LNCaP clone FGC (cell line): ENCODE results near the gene SLC16A11.
A peak's percentile ranks its signal among the peaks of the same experiment; 100 is the strongest.
"Not testable (repeated sequence)": the region's sequence is repeated elsewhere in the genome, so short reads cannot be mapped to it uniquely, and the experiment has no call there.

Experiments used
- DNase-seq: peaks from one replicate; pipeline ENCODE4 v3.0.0-alpha.2; 2011; ENCODE audit warnings: low read depth
- H3K4me3 ChIP-seq: 2 replicates; pipeline ENCODE4 v1.5.1; 2011; ENCODE audit warnings: mild to moderate bottlenecking, low read depth, low read length, control low read depth
- TF ChIP-seq, protein P1 (sequence below): IDR thresholded peaks from 2 replicates; pipeline ENCODE4 v1.5.1; 2012; ENCODE audit warnings: mild to moderate bottlenecking; ENCODE audit not compliant: control insufficient read depth, insufficient read depth; ENCODE audit errors: extremely low read depth

SLC16A11 gene

DNA sequence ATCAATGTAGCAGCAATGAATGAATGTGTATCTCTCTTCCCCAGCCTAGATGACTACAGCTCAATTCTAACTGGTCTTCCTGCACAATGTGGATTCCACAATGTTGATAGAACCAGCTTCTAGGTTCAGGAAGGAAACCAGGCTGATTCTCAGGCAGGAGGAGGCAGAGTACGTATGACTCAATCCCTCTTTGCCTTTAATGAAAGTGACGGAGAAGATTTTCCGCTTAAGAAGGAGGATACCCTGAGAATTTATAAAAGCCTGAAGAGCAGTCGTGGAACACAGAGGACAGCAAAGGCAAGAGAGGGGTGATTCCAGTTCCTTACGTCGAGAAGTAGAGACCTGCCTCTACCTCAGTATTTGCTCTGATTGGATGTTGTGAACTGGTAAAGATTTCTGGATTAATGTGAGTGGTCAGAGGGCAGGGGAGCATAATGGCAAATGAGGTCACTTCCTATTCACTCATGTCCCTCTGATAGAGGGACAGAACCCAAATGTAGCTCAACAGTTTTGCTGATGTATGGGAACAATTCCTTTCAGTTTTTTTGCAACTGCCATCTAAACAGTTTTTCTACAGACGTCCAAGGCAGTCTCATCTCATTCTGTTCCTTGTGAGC is 15.0 kb upstream of the SLC16A11 start:
- TF ChIP-seq, protein P1, sequence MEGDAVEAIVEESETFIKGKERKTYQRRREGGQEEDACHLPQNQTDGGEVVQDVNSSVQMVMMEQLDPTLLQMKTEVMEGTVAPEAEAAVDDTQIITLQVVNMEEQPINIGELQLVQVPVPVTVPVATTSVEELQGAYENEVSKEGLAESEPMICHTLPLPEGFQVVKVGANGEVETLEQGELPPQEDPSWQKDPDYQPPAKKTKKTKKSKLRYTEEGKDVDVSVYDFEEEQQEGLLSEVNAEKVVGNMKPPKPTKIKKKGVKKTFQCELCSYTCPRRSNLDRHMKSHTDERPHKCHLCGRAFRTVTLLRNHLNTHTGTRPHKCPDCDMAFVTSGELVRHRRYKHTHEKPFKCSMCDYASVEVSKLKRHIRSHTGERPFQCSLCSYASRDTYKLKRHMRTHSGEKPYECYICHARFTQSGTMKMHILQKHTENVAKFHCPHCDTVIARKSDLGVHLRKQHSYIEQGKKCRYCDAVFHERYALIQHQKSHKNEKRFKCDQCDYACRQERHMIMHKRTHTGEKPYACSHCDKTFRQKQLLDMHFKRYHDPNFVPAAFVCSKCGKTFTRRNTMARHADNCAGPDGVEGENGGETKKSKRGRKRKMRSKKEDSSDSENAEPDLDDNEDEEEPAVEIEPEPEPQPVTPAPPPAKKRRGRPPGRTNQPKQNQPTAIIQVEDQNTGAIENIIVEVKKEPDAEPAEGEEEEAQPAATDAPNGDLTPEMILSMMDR: no peak
- no peak overlapping the region for H3K4me3 ChIP-seq
- DNase-seq: no peak

DNA sequence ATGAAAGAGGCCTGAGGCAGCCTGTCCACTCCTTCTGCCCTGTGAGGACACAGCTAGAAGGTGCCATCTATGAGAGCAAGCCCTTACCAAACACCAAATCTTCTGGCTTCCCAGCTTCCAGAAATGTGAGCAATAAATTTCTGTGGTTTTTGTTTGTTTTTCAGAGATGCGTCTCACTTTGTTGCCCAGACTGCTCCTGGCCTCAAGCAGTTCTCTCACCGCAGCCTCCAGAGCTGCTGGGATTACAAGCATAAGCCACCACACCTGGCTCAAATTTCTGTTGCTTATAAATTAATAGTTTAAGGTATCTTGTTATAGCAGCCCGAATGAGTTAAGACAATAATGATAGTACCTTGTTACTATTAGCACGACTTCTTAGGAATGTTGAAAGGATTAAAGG is 12.5 kb upstream of the SLC16A11 start:
- H3K4me3 ChIP-seq: no peak overlapping the region
- TF ChIP-seq, protein P1: no peak
- DNase-seq: no peak

DNA sequence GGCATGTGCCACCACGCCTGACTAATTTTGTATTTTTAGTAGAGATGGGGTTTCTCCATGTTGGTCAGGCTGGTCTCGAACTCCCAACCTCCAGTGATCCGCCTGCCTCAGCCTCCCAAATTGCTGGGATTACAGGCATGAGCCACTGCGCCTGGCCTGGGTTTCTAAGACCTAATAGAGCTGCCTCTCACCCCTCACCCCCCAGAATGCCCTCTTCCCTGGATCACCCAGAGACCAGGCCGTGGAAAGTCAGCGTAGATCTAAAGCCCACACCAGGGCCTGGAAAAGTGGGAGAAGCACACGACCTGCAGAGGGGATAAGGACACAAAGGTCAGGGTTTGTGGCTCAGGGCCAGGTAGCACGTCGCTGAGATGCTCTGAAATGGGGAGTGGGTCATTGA is 6.7 kb upstream of the SLC16A11 start:
- not testable (repeated sequence) for DNase-seq

DNA sequence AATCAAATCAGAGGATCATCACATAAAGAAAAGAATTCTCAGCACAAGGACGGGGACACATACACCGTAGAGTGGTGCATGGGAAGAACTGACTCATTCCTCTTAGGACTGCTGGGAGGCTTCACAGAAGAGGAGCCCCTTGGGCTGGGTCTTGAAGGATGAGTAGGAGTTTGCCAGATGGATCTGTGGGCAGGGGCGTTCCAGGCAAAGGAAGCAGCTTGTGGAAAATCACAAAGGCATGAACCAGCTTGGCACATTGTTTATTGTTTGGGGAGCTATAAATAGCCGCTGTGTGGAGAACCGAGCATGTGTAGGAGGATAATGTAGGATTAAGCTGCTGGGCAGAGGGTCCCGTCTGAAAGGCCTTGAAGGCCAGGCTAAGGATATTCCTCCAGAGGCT is 5.1 kb upstream of the SLC16A11 start:
- no peak for DNase-seq
- H3K4me3 ChIP-seq: no peak overlapping the region
- TF ChIP-seq, protein P1: no peak

More for the DNA sequence above, 6.7 kb upstream of the SLC16A11 start:
- not testable (repeated sequence) for H3K4me3 ChIP-seq

DNA sequence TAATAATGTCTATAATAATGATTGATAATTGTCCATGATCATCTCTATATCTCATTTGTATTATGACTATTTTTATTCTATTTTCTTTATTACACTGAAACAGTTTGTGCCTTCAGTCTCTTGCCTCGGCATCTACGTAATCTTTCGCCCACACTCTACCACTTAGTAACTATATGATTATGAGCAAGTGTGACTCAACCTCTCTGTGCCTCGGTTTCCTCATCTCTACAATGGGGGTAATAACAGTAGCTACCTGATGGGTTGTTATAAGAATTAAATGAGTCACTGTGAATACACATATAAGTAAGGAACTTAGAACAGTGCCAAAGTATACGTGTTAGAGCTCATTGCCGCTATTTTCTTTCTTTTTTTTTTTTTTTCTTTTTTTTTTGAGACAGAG is 3.7 kb upstream of the SLC16A11 start:
- TF ChIP-seq, protein P1: no peak
- H3K4me3 ChIP-seq: peak overlapping the region; percentile 54
- DNase-seq: no peak

DNA sequence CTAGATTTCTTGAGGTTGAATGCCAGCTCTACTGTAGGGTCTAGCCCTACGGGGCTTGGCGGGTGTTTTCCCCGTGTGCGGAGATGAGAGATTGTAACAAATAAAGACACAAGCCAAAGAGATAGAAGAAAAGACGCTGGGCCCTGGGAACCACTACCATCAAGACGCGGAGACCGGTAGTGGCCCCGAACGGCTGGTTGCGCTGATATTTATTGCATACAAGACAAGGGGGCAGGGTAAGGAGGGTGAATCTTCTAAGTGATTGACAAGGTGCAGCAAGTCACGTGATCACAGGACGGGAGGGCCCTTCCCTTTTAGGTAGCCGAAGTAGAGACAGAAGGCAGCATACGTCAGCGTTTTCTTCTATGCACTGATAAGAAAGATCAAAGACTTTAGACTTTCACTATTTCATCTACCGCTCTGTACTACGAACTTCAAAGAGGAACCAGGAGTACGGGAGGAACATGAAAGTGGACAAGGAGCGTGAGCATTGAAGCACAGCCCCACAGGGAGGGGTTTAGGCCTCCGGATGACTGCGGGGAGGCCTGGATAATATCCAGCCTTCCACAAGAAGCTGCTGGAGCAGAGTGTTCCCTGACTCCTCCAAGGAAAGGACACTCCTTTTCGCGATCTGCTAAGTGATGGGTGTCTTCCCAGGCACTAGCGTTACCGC is 3.0 kb upstream of the SLC16A11 start:
- peak overlapping the region; percentile 54 for H3K4me3 ChIP-seq
- DNase-seq: peak; percentile 61

DNA sequence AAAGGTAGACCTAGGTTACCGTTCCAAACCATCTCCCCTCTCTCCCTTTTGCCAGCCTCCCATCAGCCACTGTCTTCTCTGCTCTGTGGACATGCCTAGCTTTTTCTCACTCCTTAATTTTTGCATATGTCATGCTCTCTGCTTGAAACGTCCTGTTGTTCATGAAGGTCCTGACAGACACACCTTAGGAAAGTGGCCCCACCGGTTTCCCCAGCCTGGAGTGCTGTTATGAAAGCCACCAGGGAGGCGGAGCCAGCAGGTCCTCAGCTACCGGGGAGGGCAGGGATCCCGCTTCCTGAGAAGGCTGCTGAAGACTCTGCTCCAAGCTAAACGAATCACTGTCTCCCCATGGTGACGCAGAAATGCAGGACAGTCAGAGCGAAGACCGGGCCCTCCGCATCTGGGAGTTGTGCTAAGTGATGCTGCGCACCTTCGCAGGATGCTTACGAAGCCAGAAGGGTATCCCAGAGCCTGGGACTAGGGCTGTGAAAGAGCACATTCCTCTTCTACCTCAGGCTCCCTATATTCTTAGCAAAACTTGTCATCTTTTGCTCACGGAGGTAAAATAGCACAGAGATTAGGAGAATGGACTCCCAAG is 2.3 kb upstream of the SLC16A11 start:
- H3K4me3 ChIP-seq: peak overlapping the region; percentile 54
- TF ChIP-seq, protein P1: no peak
- DNase-seq: peak; percentile 92

DNA sequence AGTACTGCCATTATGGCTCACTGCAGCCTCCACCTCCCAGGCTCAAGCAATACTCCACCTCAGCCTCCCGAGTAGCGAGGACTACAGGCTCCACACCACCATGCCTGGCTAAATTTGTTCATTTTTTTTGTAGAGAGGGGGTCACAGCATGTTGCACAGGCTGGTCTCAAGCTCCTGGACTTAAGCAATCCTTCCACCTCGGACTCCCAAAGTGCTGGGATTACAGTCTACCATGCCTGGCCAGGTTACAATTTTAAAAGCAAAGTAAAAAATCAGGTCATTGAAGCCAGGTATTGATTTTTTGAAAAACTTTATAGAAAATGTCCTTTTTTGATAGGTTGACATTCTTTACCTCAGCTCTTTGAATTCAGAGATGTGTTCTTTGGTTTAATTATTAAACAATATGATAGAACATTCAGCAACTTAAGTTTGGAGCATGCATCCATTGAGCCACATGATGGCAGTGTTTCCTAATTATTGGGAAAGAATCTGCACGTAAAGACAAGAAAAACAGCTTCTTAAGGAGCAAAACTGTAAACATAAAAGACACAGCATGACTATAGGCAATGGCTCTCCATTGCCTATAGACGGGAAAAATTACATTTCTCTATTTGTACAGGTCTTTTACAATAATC is 1.7 kb upstream of the SLC16A11 start:
- DNase-seq: peak; percentile 73
- TF ChIP-seq, protein P1: peak; percentile 83
- H3K4me3 ChIP-seq: peak overlapping the region; percentile 54
